GM18499 (cell line): ENCODE data around the gene TBXT.
A peak's percentile ranks its signal among the peaks of the same experiment; 100 is the strongest.
"Not testable (repeated sequence)": the region's sequence is repeated elsewhere in the genome, so short reads cannot be mapped to it uniquely, and the experiment has no call there.

Experiments
- ATAC-seq: cut with Tn5 transposase; IDR thresholded peaks from one replicate; pipeline ENCODE4 v1.9.1; 2021; ENCODE audit warnings: moderate number of reproducible peaks; ENCODE audit not compliant: insufficient read depth, unreplicated experiment

TBXT gene, protein sequence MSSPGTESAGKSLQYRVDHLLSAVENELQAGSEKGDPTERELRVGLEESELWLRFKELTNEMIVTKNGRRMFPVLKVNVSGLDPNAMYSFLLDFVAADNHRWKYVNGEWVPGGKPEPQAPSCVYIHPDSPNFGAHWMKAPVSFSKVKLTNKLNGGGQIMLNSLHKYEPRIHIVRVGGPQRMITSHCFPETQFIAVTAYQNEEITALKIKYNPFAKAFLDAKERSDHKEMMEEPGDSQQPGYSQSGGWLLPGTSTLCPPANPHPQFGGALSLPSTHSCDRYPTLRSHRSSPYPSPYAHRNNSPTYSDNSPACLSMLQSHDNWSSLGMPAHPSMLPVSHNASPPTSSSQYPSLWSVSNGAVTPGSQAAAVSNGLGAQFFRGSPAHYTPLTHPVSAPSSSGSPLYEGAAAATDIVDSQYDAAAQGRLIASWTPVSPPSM

DNA sequence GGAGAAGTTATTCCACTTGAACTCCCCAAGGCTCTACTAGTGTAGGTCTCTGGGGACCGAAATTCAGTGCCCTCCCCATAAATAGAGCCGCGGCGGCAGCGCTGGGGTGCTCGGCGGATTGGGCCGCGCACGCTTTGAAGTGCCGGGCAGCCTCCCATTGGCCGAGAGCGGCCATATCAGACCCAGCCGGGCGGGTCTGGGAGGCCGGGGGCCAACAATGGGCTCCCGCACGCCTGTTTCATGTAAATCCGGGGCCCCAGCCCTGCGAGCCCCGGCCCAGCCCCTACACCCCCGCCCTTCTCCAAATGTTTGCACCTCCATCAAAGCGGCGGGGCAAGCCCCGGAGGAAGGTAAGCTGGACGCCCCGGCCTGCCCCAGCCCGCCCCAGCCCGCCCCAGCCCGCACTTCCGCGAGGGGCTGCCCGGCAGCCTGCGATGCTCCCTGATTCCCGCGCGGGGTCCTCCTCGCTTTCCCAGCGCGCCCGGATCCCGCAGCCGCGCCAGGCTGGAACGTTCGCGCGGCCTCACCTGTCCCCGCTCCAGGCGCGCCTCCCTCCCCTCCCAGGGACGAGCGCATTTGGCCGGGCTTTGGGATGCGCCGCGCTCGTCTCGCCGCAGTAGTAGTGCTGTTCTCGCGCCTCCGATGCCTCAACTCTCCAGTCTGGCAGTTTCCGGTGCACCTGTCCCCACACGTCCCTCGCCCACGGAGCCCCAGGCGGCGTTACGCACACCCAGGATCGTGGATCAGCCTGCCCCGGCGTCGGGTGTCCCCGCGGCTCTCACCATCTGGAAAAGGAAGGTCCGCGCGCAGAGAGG lies at the start of gene TBXT:
Gene TBXT (minus strand): TSS at position 51 of the 815 bp plus-strand sequence. CDS start 260 bp downstream, outside the sequence.
- ATAC-seq, result no peak

DNA sequence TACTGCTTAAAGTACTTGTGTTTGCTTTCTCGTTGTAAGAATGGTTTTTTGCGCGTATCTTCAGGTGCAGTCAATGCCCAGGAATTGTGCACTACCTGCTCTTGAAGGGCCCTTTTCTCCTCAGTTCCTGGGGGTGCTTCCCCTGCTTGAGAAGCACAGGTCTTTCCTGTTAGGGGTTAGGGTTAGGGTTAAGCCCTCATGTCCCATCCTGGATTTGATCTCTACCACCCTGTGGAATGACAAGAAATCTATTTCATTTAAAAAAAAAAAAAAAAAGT lies 39.6 kb upstream of the TBXT start:
- ATAC-seq, result no peak

DNA sequence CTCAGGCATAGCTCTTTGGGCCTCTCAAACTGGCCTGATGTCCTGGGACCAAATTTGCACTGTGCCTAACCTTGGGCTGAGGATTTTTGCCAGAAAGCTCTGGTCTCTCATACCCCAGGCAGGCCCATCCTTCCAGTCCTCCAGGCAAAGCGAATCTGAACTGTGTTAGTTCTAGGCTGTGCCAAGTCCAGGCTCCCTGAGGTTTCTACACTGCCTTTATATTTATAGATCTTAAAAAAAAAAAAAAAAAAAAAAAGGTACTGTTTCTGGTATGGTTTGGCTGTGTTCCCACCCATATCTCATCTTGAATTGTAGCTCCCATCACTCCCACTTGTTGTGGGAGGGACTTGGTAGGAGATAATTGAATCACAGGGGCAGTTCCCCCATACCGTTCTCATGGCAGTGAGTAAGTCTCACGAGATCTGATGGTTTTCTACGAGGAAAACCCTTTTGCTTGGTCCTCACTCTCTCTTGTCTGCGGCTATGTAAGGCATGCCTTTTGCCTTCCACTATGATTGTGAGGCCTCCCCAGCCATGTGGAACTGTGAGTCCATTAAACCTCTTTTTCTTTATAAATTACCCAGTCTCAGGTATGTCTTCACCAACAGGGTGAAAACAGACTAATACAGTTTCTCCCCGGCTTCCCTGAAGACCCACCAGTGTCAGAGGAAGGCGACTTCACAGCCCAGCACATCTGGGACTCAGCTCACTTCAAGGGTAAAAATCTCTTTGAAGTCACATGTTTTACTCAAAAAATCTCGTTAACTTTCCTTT lies 39.0 kb upstream of the TBXT start:
- ATAC-seq, result no peak

DNA sequence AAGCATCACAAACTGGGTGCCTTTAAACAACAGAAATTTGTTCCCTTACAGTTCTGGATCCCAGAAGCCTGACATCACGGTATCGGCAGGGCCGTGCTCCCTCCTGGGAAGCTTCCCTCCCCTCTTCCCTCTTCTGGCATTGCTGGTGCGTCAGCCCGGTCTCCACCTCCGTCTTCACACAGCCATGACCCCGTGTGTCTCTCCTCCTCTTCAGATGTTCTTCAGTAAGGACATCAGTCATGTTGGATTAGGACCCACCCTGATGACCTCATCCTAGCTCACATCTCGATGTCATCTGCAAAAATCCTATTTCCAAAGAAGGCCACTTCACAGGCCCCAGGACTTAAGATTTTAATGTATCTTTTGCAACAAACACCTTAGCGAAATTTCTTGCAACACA lies 38.4 kb upstream of the TBXT start:
- ATAC-seq, result no peak

DNA sequence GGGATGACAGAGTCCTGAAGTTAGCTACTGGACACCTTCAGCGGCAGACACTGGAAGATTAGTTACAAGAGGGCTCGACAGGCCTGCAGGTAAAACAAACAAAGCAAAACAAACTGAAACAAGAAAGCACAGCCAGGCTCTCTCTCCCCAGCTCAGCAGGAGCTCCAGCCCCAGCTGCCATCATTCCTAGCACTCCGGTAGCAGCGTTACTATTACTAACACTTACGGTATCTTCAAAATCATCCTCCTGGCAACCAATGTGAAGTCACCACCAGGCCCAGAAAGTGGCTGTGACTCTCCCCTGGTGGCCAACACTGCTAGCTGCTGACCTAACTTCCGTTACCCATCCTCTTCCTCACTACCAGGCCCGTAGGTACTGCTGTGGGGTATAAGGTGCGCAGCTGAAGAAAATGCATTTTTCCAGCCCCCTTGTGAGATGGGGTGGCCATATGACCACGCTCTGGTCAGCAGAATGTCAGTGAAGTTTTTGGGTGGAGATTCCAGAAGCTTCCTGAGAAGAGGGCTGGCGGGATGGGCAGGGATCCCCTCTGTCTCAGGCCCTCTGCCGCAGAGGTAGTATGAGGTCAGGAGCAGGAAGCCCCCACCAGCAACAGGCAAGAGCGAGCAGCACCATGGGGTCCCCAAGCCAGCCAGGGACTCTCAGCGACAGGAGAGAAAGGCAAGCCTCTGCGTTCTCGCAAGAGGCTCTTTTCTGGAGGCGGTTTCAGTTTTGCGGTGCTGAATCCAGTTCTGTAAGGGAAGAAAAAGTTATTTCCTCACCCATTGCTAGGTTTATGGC lies 37.4 kb upstream of the TBXT start:
- ATAC-seq, result no peak

DNA sequence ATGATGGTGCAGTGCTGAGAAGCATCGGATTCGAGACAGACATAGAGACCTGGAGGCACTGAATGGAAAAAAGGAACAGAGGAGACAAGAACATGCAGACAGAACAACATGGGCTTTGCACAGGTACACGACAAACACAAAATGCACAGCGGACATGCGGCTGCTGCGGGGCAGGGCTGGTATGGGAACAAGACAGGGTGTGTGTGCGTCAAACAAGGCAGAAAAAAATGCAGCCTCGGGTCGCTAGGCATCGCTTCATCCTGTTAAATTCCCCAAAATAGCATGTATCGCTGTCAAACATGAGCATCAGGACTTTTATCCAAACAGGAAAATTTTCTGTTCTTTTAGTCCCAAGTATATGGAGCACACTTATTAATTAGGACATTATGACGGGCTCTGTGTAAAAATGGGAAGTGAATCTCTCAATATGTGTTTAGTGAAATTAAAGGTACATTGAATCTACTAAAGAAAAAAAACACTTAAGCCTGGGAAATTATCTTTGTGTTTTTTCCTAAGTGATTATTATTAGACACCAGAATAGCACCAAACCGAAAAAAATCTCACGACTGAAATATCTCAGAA lies 36.1 kb upstream of the TBXT start:
- no peak for ATAC-seq

DNA sequence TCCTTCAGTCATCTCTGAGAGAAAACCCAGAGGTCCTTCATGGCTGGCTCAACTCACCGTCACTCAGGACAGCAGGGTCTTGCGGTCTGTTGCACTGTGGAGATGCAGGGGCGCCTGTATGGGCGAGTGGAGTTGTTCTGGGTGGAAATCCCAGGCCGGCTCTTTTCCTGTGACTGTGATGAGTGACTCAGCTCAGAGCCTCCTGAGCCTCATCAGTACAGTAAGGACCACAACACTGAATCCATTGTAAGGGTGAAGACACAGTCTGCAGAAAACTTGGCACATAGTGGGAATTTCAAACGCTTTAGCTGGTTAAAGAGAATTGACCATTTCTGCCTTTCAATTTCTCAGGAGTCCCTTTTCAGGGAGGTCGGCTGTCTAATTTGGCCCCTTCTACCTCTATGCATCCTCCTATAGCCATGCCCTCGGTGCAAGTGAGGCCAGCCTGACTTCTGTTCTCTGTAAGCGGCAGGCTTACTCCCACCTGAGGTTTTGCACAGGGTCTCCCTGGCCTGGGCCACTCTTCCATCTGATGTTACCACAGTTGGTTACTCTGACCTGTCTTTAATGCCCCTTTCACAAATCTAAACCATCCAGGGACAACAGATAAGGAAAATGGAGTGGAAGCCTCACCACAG lies 35.5 kb upstream of the TBXT start:
- ATAC-seq, result no peak

DNA sequence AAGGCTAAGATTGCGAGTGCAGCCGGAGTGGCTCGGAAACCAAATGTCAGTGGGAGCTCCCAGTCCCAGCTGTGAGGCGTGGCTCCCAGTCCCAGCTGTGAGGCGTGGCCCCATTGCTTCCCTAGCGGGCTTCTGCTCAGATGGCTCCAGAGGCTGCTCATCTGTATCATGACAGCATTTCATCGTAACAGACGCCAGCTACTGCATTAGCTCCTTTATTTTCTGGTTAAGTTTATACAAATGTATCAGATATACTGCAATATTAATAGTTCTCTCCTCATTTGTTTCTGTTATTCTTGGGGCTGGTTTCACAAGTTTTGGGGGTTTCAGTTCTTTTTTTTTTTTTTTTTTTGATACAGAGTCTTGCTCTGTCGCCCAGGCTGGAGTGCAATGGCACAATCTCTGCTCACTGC lies 34.7 kb upstream of the TBXT start:
- ATAC-seq, result peak; percentile 76

DNA sequence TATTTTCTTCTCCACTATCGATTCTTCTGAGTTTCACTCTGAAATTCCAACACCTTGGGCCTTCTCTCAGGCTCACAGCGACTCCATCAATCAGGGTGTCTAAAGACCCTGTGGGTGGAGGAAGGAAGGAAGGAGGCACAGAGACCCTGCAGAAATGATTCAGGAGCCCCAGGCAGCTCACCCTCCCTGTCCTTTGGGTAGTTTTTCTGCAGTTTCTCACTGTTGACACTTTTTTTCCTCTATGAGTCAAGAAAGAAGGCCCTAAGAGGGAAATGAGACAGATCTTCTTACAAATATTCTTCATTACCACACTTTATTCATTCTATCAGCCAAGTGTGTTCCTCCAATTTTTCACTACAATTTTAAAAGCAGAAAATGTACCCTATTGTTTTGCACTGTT lies 34.2 kb upstream of the TBXT start:
- no peak for ATAC-seq

DNA sequence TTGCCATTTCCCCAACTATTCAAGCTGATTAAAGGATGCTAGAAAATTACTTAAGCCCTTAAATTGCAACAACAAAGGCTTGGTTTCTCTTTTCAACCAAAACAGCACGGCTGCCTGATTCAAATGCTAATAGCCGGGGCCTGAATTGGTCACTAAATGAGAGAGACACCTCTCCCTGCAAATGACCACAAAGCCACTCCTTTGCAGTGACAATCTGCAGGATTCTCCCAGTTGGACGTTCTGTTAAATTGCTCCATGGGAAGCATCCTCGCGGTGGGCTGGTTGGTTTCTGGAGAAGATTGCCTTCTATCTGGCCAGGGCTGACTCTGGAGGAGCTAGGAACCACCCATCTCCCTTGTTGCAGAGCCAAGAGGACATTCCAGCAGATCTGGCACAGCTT lies 29.7 kb upstream of the TBXT start:
- ATAC-seq, result no peak

DNA sequence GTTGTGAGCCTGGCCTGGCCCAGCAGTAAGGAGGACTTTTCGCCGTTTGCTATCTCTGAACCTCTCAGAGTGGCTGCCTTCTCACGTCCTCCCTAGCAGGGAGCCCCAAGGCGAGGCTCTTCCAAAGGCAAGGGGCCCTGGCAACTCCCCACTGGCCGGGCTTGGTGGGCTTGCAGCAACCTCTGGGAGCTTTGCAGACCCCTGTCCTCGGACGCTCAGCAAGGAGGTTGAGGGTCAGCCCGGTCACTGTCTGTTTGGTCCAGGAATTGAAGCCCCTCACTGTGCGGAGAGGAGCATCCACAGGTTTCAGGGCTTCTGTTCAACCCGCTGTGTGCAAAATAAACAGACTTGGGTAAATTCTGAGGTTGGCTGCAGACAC lies 28.2 kb upstream of the TBXT start:
- no peak for ATAC-seq

DNA sequence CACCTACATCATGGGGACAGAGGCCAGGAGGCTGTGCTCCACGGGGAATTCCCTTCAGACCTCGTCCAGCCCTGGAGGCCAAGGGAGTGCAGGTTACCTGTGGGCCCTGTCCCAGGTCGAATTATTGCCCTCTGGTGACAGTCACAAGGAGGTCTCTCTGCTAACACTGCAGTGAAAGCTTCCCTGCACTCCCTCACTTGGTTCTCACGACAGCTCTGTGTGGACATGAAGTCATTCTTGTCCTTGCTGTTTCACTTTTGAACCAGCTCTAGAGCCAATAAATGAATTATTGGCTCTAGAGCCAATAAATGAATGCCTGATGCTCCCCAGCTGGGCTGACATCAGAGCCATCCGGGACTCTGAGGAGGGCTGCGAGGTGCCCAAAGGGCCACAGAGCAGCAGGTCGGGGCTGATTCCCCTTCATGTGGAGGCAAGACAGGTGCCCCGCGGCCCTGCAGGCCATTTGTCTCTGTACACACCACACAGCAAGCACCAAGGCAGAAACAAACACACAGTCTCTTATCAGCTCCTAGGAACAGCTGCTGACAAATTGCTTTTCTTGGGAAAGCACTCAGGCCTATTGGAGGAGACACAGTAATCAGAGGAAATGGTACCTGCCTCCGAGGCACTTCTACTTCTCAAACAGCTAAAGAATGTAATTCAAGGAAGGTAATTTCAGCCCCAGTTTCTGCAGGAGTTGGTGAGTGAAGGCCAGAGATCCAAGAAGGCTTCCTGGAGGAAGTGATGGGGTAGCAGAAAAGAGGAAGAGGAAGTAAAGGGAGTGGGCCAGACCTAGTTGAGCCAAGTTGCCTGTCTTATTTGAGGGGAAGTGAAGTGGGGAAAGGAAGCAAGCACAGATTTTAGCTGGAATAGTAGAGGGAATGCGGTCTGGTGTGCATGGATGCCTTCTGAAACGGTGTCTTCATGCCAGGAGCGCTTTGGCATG lies 27.5 kb upstream of the TBXT start:
- no peak for ATAC-seq

DNA sequence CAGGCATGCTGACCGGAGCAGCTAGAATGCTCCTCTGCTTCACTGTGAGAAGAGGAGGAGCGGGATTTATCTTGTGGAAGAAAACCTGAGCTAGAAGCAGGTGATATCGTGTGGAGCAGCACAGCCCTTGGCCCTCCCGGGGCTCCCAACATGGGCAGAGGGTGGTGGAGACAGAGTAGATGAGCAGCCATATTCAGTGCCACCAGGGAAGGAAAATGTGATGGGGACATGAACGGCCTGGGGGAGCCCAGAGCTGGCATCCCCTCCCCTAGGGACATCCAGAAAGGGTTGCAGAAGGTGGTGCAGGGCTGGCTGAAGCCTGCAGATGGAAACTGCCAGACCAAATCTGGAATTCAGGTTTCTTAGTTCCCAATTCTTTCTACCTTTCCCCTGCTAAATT lies 24.9 kb upstream of the TBXT start:
- no peak for ATAC-seq

DNA sequence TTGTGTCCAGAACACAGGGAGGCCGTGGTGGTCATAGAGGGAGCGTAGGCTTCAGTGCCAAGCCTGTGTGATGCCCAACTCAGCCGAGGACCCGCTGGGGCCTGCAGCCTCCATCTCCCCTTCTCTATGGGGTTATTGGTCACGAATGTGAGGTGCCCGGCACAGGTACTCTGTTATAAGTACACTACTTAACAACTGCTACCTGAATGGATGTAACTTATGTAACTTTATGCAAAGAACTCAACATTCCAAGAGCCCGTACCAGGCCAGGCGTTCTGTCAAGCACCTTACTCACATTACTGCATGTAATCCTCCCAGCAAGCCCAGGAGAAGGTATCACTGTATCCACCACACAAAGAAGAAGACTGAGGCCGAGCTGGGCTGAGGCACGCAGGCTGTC lies 24.5 kb upstream of the TBXT start:
- ATAC-seq, result no peak

DNA sequence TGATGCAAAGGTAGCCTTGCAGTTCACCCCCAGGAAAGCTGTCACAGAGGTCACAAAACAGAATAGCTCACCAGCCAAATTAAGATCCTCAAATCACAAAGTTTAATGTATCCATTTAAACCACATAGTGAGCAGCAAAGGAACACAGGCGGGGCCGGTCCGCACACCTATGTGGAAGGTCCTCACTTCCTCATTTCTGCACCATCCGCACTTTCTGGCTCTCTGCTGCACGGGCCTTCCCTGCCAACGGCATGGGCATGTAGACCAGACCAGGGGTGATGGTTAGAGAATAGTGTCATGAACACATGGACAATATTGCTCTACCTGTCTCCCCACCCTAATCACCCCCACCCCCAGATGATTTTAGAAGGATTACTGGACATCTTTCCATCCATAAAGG lies 12.1 kb upstream of the TBXT start:
- ATAC-seq, result peak; percentile 69

DNA sequence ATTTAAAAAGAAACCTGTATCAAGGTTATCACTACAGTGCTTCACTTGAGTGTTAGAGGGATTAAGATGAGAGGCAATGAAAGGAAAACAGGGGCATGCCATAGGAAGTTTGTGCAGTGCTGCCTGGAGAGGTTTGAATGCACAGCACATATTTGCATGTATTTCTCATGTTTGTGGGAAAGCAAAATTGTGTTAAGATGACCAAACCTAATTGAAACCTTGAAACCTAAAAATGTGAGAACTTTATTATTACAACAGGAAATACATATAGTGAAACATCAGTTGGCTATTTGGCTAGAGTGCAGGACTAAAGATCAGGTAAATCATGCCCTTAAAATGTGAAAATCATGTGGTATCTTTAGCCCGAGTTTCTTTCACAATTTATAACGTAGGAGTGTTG lies 8.5 kb upstream of the TBXT start:
- ATAC-seq, result no peak

DNA sequence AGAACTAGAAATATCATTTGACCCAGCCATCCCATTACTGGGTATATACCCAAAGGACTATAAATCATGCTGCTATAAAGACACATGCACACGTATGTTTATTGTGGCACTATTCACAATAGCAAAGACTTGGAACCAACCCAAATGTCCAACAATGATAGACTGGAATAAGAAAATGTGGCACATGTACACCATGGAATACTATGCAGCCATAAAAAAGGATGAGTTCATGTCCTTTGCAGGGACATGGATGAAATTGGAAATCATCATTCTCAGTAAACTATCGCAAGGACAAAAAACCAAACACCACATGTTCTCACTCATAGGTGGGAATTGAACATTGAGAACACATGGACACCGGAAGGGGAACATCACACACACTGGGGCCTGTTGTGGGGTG lies 7.4 kb upstream of the TBXT start:
- ATAC-seq, result not testable (repeated sequence)

DNA sequence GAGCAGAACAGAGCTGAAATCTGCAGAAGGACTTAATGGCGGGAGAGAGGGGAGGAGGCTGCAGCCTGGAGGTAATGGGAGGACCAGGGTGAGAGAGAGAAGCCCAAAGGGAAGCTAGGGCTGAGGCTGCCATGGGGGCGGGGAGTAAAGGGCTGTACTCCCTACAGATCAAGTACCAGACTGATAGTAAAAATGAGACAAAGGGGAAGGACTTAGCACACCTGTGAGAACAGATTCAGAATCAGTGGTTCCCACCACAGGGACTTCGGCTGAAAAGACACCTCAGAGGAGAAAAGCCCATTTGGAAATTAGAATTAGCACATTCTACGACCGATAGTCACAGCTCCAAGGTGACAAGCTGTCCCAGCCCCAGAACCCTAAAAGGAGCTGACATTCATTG lies 6.4 kb upstream of the TBXT start:
- ATAC-seq, result no peak
